Ureter (tissue), 1 donor: ENCODE data around the gene ZNF202. TPM values are rescaled to one million over a fixed set of nuclear protein-coding genes. Genes with fewer than 3 reads are reported as not detected.
"Not testable (repeated sequence)": the region's sequence is repeated elsewhere in the genome, so short reads cannot be mapped to it uniquely, and the experiment has no call there.

Source experiments
- DNase-seq: peaks from one replicate; pipeline ENCODE4 v3.0.0-alpha.2; 2020; ENCODE audit warnings: low spot score
- total RNA-seq: library from RNA; stranded (reverse); gene quantifications from one replicate; pipeline ENCODE4 v1.2.4, GENCODE V29; 2023
- donor health status: DM: yes; HTN: yes; CAD: no.

Gene ZNF202
- total RNA-seq, 1 donor from 2014 or later = 14.6 TPM

DNA sequence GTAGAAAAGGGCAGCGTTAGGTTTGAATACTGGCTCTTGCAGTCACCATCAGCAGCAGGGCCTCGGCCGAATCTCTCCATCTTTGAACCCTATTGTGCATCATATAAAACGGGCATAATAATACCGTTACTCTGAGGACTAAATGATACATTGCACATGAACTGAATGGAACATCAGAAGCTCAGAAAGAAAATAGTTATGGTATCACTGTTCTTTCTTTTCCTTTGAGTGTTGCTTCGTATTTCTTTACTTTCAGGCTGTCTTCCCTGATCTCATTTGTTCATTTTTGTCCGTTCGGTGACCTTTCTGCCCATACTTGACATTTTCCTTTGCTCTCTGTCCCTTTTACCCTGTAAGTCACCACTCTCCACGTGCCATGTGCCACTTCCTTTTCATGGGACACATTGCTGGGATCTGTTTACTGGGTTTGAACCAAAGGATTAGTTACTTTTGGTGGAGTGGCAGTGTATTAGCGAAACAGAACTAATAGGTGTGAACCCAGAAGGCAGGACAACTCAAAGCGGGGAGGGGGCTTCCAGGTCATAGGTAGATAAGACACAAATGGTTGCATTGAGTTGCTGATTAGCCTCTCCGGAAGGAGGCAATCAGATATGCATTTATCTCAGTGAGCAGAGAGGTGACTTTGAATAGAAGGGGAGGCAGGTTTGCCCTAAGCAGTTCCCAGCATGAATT is 717 bp upstream of the ZNF202 start:
- no peak for DNase-seq

DNA sequence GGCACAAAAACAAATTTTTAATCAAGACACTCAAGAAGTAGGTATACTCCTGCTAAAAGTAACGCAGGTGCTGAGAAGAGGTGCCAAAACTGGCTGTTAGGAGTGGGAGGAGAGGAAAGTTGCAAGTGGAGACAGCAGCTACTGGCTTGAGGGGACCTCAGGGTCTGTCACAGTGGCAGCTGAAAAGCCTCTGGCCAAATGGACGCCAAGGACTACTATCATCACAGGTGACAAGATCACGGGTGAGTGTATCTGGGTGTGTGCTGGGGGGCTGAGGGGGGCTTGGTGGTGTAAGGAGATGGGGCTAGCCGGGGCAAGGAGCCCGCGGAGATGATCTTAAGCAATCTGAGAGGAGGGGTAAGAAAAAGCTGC is 687 bp downstream of the ZNF202 start:
- no peak for DNase-seq

DNA sequence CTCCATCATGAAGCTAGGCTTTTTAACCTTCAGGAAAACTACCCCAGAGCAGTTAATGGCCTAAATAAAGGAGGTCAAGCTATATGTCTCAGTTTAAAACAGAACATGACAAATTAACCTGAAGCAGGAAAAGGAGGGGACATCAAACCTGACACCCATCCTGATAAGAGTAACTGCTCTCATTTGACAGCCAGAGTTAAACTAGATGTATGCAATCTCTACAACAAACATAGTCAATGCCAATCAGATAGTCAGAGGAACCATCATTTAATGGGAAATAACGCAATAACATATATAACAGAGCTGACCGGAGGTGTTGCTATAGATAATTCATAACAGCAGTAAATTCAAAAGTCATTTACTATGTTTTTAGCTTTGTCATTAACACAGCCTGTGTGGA is 3.1 kb downstream of the ZNF202 start:
- no peak for DNase-seq

DNA sequence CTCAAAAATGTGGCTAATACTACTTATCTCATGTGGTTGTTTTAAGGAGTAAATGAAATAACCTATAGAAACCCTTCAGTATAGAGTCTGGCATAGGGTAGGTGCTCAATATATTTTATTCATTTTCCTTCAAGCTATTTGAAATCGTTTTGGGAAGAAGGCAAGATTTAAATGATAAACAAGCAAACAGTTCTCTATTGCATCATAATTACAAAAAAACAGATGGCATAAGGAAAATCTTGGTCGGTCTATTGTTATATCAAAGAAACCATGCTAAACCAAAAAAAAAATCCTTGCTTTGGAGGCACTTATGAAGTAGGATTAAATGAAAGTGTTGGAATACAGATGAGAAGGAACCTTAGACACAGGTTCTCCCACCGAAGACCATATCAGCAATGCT is 4.7 kb downstream of the ZNF202 start:
- DNase-seq = no peak

DNA sequence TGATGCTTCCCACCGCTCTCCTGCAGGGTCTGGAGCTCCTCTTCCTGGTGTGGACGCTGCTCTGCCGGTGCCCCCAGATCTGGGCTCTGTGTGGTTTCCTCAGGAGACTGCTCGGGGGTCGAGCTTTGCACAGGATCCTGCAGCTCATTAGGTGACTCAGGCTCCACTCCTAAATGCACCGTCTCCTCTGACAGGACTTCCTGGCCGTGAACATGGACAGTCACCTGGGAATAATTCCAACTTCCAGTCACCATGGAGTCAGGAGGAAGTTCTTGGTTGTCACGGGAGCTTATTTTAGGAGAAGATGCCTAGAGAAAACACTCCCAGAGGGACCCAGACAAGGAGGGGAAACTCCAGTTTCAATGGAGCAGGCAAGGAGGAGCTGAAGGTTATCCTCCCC is 11.9 kb downstream of the ZNF202 start:
- DNase-seq = no peak

DNA sequence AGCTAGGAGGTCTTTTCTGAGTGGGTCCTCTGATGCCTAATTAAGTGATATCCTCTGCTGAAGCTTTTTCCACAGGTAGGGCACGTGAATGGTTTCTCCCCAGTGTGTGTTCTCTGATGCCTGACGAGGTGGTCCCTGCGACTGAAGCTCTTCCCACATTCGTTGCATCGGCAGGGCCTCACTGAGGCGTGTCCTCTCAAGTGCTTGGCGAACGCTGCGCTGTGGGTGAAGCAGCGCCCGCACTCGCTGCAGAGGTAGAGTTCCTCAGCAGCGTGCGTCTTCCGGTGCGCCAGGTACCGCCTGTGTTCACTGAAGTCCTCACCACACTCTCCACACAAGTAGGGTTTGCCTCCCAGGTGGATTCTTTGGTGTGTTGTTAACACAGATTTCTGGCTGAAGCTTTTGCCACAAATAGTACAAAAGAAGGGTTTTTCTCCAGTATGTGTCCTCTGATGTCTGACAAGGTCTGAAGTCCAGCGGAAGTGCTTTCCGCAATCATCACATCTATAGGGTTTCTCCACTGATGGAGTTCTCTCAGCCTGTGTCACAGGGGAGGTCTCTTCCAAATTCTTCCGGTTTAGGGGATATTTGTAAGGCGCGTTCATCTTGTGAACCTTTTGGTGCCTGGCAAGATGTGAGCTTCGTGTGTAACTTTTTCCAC is 15.3 kb downstream of the ZNF202 start:
- DNase-seq = no peak

DNA sequence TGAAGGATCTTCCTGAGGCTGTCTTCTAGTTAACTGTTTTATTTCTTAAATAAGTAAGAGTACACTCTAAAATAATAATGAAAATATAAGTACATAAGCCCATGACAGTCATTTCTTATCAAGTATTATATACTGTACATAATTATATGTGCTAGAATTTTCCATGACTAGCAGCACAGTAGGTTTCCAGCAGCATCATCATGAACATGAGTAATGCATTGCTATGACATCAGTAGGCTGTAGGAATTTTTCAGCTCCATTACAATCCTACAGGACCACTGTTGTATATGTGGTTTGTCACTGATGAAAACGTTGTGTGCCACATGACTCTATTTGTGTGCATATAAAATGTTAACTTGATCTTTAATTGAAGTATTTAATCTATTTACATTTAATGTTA is 22.0 kb downstream of the ZNF202 start:
- DNase-seq = no peak

DNA sequence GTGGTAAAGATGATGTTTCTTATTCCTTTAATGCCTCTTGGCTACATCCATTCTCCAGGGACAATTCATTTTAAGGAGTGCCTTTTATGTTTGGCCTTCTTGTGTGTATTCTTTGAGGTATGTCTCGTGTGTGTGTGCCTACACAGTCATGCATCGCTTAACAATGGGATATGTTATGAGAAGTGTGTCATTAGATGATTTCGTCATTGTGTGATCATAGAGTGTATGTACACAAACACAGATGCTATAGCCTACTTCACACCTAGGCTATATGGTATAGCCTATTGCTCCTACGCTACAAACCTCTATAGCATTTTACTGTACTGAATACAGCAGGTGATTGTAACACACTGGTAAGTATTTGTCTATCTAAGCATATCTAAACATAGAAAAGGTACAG is 23.0 kb downstream of the ZNF202 start:
- DNase-seq = no peak

DNA sequence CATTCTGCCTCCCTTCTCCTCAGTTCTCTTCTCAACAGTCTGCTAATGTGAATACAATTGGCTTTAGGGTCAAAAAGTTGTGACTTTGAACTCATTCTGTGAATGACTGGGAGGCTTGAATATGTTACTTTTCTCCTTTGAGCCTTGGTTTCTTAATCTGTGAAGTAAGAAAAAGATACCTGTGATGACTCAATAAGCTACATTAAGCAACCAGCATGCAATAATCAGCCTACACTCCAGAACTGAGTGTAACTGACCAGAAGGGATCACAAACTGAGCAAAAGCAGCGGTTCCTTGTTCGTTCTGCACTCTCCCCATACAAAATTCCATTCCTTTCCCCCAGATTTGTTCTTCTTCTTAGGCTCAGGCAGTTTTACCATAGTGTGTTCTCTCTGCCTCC is 23.4 kb downstream of the ZNF202 start:
- no peak for DNase-seq

DNA sequence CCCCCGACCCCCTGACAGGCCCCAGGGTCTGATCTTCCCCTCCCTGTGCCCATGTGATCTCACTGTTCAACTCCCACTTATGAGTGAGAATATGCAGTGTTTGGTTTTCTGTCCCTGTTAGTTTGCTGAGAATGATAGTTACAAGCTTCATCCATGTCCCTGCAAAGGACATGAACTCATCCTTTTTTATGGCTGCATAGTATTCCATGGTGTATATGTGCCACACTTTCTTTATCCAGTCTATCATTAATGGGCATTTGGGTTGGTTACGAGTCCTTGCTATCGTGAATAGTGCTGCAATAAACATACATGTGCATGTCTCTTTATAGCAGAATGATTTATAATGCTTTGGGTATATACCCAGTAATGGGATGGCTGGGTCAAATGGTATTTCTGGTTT is 28.8 kb downstream of the ZNF202 start:
- DNase-seq = not testable (repeated sequence)

DNA sequence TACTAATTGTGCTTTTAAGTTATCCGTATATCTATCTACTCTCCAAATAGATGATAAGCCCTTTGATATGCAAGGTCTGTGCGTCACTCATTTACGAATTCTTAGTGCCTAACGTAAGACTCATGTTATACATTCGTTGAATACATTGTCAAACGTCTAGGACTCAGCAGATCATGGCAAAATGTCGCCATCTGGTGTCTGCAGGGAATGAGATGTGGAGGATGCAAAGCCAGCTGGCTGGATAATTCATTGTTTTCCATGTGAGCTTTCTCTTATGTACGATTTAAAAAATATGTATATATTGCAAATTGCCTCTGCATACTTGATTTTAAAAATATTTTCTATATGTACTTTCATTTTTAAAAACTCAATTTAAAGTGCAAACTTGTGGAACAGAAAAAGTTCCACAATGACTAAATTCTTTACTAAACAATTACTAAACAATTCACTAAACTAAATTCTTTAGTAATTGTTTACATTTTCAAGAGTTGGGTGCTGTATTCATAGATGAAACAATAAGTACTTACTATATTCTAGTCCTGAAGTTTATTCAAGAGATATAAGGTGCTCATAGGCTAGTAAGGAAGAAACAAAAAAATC is 33.8 kb downstream of the ZNF202 start:
- DNase-seq = no peak

DNA sequence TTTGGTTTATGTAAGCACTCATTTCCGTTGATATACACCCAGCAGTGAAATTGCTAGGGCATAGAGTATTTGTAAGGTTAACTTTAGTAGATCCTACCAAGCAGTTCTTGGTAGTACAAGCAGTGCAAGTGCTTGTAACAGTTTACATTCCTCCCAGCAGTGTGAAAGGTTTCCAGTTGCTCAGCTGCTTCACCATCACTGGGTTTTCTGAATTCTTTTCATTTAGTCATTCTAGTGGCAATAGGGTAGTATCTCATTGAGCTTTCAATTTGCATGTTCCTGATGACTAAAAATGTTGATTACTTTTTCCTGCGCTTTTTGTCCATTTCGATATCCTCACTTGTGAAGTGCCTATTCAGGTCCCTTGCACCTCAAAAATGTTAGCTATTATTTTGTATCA is 34.3 kb downstream of the ZNF202 start:
- no peak for DNase-seq

DNA sequence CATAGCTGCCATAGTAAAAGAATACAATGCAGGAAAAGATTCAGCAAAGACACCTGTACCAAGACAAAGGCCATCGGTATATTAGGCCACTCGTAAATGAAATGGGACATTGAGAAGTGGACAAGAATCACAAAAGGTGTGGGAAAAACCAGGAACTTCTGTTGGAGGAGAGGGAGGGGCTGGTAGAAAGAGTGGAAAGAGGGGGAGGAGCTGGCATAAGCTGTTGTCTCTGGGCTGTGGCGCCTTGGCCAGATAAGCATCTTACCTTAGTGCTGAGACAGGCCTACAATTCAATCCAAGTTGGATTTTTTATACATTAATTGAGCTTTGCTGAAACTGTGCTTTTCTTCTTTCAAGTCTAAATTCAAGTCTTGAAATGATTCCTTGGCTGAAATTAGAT is 37.1 kb downstream of the ZNF202 start:
- no peak for DNase-seq

DNA sequence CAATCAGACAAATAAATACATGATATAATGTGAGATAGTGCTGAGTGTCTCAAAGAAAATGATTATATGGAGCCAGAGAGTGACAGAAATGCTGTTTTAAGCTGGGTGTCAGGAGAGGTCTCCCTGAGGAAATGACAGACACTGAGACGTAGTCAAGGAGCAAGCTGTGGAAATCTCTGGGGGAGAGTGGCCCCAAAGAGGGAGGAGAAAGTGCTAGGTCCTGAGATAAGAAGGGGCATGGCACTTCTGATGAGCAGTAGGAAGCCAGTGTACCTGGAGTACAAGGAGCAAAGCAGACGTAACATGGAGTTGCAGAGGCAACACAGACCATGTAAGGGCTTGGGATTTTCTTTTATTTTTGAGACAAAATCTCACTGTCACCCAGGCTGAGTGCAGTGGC is 38.8 kb downstream of the ZNF202 start:
- DNase-seq = no peak

DNA sequence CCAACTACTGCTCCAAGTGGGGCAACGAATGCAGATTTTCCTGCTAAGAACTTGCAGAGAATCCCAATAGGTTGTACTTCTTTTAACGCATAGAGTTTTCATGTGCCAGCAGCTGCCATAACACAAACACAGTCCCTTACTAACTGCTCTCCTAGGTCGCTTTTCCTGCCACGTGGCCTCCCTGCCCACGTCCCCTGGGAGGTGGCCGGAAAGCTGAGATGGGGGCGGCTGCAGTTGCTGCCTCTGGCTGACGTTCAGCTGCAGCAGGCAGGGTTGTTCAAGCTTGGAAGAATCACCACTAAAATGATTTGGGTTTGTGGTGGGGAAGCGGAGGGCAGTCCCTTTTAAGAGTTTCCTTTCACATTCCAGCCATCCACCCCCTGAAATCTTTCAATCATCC is 39.3 kb downstream of the ZNF202 start:
- DNase-seq = no peak

DNA sequence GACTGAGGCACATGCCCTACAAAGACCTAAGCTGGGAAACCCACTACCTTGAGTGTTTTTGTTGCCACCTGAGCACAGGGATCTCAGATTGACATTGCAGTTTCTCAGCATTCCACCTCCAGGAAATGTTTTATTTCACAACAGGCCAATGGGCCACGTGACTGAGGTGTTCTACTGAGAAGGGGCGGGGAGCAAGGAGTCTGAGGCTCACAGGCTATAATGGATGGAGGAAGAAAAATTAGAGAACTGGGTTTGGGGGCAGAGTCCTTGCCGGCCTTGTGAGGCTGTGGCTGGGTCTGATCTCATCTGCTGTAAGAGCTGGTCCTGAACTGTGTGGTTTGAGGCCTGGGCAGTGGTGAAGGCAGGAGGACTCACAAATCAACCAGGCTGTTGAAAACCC is 40.7 kb downstream of the ZNF202 start:
- no peak for DNase-seq

DNA sequence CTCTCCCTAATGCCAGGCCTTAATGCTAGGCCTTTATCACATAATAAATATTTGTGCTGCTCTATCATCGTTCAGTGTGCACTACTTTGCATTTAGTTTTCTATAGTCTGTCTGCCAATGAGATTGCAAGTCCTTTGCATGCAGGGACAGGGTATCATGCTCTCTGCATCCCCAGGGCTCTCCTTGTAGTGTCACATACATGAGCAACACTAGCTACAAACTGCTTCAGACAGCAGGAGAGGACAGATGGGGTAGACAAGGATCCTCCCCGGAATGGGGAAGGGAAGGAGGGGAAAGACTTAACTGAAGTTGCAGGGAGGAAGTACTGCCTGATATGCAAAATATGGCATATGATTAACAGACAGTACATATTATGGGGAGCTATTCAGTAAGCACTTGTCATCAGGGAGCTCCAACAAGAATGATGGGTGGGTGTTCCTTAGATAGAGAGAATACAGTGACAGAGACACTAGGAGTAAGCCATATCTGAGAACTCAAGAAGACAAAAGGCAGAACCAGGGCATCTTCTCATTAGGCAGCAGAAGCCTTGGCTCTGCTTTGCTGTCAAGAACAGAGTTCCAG is 42.8 kb downstream of the ZNF202 start:
- DNase-seq = no peak

DNA sequence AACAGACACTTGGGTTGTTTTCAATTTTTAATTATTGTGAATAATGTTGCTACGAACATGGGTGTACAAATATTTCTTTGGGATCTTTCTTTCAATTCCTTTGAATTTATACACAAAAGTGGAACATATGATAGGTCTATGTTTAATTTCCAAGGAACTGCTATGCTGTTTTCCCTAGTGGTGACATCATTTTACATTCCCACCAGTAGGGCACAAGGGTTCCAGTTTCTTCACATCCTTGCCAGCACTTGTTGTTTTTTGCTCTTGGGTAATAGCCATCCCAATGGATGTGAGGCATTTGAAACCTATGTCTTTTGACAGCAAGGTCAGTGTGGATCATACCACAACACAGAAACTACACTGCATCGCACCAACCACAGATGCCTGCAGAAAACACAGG is 45.3 kb downstream of the ZNF202 start:
- no peak for DNase-seq

DNA sequence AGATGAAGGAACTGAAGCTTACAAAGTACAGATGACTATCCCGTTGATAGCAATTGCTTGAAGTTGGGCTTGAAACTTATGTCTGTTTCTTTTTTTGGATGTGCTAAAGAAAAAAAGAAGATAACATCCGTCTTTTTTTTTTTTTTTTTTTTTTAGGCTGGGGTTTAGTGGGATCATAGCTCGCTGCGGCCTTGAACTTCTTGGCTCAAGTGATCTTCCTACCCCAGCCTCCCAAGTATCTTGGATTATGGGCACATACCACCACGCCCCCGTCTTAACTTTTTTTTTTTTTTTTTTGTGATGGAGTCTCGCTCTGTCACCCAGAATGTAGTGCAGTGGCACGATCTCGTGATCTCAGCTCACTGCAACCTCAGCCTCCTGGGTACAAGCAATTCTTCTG is 46.2 kb downstream of the ZNF202 start:
- no peak for DNase-seq

DNA sequence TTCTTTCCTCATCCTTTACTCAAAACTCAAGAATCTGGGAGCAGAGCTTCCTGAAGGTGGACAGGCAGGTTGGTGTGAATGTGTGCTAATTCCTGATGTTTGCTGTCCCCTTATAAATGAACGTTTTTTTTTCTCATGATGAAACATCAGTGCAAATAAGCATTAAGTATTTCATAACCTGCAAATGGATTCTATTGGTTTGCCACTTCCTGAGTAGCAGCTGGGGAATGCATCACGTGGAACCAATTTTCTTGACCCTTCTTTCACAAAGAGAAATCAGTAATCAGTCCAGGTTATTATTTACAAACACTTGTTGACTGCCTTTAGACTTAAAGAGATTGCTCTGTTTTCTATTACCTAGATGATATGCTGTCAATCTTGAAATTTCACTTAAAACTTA is 46.9 kb downstream of the ZNF202 start:
- DNase-seq = no peak

DNA sequence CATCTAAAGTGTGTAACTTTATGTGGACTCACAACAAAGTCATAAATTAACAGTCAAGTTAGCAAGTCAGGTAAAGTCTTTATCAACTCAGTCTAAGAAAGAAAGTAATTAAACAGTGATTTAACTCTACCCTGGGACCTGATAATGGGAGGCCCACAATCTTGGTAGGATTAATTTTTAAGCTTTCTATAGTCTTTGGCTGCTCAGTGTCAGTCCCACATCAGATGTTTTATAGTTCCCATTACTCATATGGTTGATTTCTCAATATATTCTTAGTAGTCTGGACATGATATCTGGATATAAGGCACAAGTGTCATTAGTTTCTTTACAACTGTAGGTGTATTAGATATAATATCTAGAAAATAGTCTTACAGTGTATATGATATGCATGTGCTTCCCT is 48.5 kb downstream of the ZNF202 start:
- DNase-seq = no peak

DNA sequence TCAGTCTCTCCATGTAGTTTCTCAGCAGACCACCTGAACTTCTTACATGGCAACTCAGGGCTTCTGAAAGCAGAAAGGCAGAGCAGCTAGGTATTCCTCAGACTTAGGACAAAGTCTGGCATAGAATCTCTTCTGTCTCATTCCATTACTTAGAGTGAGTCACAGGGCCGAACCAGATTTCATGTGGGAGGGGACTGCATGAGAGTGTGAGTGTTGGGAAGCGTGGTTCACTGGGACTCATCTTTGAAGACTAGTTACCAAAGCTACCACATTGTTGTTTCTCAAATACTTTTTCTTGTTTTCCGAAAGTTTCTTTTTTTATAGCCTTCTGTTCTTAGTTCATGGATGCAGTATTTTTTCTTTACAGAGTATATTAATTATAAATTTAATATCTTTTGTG is 51.0 kb downstream of the ZNF202 start:
- DNase-seq = no peak

DNA sequence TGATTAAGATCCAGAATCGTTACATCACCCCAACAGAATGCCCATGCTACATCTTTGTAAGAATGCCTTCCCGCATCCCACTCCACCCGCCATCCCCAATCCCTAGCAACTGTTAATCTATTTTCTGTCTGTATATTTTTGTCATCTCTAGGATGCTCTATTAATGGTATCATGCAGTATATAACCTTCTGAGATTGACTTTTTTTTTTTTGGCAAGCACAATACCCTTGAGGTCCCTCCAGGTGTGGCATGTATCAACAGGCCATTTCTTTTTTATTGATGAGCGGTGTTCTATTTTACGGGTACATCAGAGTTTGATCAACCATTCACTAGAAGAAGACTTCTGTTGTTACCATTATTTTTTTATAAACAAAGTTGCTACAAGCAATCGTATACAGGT is 56.9 kb downstream of the ZNF202 start:
- no peak for DNase-seq
